Hindlimb muscle (tissue), 1 donor: ENCODE data around the gene GNA15. TPM values are rescaled to one million over a fixed set of nuclear protein-coding genes. Genes with fewer than 3 reads are reported as not detected.

Source experiments
- DNase-seq: peaks from one replicate; pipeline ENCODE4 v3.0.0-alpha.2; 2013
- polyA plus RNA-seq: library from polyadenylated mRNA; unstranded; fragments of 120-200 nt; gene quantifications from one replicate; pipeline ENCODE4 v1.2.1, GENCODE V29; 2013; ENCODE audit not compliant: insufficient read length

Gene GNA15
- polyA plus RNA-seq, 1 donor: 2.6 TPM

DNA sequence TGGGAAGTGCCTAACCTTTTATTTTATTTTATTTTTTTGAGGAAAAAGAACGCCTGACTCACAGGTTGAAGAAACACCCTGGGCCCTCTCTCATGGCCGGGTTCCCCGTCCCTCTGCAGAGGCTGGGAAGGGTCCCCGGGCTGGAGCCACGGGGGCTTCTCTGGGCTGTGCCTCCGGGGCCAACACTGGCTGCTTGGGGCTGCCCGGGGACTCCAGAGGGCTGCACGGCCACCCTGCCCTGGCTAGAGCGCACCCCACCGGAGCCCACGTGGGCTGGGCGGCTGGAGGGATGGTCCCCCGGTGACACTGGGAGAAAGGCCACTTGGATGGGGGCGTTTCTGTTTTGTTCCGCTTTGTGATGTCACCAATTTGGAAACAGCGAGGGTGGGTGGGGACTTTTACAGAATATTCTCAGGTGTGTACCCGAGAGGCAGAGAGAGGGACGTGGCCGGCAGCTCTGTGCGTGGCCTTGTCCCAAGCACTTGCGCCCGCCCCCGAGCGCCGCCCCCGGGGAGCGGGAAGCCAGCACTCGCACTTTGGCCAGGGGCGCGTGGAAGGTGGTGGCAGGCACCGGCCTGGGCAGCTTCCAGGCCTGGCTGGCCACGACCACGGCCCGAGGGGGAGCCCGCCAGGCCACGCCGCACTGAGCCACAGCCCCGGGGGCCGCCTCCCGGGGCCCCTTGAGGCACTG is 13.9 kb upstream of the GNA15 start:
- DNase-seq: no peak

- DNase-seq: no peak
These were observed 13.3 kb upstream of the GNA15 start for GRCh38 chr19:3122512-3122870.

GRCh38 chr19:3123088-3123721 is 12.6 kb upstream of the GNA15 start:
- DNase-seq: no peak

DNA sequence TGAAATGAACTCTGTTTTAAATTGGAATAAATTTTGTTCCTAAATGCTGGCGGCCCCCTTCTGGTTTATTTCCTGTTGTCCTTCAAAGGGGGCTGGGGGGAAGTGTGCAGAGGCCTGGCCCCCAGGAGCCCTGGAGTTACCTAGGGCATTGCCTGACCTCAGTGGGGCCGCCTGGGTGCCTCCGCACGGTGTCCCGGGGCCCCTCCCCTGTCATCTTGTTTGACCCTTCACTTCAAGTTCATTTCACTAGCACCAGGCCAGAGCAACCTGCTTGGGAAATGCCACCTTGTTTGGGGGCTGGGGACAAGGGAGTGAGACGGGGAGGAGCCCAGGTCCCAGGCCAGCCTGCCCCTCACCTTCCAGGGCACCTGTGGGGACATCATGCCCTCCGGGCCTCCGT is 11.9 kb upstream of the GNA15 start:
- no peak for DNase-seq

GRCh38 chr19:3124630-3125029 is 11.2 kb upstream of the GNA15 start:
- no peak for DNase-seq

DNA sequence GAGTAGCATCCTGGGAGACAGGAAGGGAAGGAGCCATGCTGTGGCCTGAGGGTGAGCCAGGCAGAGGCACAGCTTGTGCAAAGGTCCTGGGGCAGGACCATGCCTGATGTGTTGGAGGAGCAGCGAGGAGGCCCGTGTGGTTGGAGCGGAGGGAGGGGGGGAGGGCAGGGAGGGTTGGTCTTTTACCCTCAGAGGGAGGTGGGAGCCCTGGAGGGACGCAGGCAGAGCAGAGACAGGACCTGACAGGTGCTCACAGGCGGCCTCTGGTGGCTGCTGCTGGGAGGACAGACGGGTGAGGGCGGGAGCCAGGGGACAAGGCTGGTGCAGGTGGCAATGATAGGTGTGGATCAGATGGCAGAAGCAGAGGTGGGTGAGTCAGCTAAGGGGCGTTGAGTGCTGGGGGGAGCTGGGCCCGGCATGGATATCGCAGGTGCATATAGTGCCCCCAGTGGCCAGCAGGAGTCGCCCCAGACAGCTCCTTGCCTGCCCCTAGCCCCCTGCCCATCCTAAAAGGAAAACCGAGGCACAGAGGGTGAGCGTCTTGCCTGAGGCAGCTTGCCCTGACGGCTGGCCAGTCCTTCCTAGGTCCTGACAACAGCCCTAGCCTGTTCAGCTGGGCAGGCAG is 9.8 kb upstream of the GNA15 start:
- DNase-seq: no peak

DNA sequence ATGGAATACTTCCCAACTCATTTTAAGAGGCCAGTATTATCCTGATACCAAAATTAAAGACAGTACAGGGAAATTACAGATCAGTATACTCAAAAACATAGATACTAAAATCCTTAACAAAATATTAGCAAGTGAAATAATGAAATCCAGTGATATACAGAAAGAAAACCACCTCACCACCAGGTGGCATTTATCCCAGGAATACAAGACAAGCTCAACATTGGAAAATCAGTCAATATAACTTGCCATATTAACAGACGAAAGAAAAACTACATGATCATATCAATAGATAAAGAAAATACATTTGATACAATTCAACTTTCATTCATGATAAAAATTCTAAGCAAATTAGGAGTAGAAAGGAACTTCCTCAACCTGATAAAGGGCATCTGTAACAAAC is 6.7 kb upstream of the GNA15 start:
- no peak for DNase-seq

DNA sequence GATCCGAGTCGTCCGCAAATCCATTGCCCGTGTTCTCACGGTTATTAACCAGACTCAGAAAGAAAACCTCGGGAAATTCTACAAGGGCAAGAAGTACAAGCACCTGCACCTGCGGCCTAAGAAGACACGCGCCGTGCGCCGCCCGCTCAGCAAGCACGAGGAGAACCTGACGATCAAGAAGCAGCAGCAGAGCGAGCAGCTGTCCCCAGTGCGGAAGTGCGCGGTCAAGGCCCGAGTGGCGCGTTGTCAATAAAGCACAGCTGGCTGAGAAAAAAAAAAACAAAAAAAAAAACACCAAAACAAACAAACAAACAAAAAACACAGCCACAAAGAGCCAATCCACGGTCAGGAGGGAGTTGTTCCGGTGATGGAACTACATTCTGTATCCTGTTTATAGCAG is 4.7 kb upstream of the GNA15 start:
- no peak for DNase-seq

DNA sequence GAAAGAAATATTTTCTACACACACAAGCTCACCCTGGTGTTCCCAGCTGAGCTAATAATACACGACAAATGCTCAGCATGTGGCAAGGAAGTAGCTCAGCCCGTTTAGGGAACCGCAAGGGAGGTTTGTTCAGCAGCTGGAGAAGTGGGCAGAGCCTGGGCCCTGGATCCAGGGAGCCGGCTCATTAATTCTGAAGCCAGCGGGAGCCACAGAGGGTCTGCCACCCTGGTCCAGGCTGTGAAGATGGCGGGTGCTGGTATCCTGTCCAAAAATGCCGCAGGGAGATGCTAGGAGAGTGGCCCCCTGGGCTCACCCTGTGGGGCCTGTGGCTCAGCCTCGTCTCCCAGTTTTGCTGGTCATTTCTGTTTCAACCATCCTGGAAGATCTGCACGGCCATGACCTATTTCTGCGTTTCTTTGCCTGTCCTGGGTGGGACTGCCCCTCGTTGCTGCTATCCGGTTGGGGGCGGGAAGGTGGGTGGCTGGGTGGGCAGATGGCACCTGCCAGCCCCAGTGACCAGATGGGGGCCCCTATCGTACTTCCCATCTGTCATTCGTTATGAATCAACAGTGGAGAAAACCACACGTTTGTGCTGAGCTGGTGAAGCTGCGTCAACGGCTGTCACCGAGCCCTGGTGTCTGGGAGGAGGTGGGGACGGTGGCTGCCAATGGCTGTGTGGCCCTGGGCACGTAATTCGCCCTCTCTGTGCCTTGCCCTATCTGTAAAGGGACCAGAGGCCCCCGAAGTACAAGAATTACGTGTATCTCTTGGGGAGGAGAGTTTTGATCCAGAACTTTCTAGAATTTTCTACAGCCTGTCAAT is 2.7 kb upstream of the GNA15 start:
- DNase-seq: no peak

DNA sequence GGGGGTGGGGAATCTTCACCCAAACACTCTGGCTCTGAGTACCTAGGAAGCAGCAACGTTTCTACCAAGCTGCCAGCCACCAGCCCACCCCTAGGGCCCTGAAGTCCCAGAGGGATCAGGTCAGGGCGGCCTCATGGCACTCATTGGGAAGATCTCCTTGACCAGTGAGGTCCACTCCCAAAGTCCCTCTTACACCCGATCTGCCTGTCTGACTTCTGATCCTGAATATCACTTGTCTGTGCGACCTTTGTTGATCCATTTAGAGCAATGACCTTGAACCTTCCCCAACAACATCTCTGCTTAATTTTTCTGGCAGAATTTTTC is 2.1 kb upstream of the GNA15 start:
- no peak for DNase-seq

GRCh38 chr19:3136684-3137055 is 837 bp downstream of the GNA15 start:
- DNase-seq: no peak

DNA sequence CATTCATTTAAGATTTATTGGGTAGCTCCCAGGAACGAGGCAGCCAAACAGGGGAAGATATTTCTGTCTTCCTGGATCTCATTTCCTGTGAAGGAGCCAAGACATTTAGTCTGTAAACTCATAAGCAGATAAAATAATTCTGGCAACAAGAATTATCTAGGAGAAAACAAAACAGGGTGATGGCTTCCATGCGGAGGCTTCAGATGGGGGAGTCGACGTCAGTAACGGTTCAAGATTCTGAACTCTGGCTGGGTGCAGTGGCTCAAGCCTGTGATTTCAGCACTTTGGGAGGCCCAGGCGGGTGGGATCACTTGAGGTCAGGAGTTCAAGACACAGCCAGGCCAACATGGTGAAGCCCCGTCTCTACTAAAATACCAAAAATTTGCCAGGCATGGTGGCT is 1.3 kb downstream of the GNA15 start:
- DNase-seq: no peak

DNA sequence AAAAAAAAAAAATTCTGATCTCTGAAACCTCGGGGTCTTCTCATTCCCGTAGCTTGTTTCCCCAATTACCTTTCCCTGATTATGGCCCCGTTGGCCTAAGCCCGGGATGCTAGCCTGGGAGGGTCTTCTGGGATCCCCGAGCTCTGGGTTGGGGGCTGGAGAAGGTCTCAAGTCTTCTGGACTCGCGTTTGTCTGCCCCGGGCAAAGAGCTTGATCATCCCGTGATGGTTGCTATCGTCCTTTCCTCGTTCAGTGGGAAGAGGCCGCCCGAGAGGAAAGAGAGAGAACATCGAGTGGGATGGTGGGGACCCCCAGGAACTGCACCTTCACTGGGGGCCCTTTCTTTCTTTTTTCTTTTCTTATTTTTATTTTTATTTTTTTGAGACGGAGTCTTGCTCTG is 2.4 kb downstream of the GNA15 start:
- no peak for DNase-seq

DNA sequence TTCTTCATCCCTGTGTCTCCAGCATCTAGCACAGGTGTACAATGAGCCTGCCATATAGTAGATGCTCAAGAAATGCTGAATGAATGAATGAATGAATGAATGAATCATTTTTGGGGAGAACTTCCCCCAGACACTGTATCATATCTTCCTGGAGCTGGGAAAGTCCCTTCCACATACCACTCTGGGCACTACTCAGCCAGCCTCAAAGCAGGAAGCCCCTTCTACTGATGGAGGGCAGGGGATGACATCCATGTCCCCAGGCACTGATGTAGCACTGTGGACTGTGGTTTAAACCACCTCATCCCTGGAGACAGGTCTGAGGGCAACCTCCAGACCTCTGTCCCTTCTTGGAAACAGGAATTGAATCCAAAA is 4.8 kb downstream of the GNA15 start:
- no peak for DNase-seq

DNA sequence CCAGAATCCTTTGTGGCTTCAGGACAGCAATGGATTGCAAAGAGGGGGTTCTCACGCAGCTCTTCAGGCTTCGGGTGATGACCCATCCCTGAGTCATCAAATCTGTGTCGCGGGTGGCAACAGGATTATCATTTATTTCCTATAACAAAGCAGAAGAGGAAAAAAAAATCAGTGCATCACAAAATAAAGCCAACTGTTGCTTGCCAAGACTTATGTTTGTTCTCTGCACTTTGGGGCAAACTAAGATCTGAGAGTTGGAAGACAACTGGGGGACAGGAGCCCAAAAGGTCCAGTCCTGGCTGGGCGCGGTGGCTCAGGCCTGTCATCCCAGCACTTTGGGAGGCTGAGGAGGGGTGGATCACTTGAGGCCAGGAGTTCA is 6.4 kb downstream of the GNA15 start:
- DNase-seq: no peak

- DNase-seq: no peak
These were observed 7.0 kb downstream of the GNA15 start for GRCh38 chr19:3142781-3143337.

GRCh38 chr19:3145909-3146676 is 10.3 kb downstream of the GNA15 start:
- DNase-seq: no peak

DNA sequence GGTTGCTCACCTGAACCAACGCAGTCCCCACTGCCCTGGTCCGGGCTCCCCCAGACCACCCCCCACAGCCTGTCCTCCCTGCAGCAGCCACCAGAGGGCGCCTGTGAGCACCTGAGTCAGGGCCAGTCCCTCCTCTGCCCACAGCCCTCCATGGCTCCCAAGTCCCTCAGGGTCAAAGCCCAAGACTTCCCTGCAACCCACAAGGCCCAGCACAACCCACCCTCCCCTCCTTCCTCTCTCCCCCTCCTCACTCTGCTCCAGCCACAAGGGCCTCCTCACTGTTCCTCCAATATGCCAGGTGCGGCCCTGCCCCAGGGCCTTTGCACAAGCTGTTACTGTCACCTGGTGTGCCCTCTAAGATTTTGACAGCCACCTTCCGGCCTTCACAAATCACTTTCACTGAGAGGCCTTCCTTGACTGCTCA is 10.9 kb downstream of the GNA15 start:
- no peak for DNase-seq

- DNase-seq: no peak
These were observed 12.7 kb downstream of the GNA15 start for GRCh38 chr19:3148503-3148902.

DNA sequence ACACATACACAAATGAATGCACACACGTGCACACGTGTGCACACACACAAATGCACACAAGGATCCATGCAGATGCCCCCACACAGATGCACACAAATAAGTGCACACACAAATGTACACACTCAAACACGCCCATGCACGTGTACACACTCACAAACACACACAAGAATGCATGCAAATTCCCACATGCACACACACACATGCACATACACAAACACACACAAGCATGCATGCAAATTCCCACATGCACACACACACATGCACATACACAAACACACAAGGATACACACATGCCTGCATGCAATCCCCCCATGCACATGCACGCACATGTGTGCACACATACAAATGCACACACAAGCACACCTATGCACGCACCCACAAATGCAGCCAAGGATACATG is 13.3 kb downstream of the GNA15 start:
- DNase-seq: no peak

DNA sequence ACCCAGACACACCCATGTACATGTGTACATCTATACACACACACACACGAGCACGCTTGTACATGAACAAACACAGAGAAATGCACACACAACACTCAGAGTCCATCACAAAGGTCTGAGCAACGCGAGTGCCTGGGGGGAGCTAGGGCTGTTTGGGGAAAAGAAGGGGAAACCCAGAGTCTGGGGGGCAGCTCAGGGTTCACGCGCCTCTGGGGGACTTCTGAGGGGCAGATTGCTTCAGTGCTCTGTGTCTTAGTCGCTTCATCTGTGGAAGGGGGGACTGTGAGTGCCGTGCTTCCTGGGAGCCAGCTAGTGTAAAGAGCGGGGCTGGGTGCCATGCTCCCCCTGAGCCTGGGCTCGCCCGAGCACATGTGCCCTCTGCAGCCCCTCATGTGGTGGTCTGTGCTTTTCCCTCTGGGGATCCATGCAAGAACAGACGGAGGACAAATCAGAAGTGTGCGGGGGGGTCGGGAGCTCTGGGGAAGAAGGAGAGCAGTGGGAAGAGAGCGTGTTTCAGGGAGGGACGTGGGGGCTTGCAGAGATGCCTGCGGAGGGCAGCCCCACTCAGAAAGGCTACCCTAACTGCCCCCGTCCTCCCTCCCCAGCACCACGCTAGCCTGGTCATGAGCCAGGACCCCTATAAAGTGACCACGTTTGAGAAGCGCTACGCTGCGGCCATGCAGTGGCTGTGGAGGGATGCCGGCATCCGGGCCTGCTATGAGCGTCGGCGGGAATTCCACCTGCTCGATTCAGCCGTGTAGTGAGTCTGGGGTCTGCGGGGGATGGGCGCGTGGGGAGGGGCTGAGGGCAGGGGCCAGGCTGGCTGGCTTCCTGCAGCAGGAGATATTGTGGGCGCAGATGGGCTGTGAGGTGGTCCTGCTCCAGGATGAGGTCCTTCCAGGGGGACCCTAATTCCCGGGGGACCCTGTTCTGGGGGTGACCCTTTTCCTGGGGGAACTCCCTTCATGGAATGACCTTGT is 14.0 kb downstream of the GNA15 start:
- no peak for DNase-seq
